Stimulated activated CD4-positive, alpha-beta T cell treated with anti-CD3 and anti-CD28 coated beads, Interleukin-2, amount 100 ng/mL, for 24 hours (primary cell): Measurements from ENCODE around the gene EMCN.
"Not testable (repeated sequence)": the region's sequence is repeated elsewhere in the genome, so short reads cannot be mapped to it uniquely, and the experiment has no call there.

ENCODE experiments used
- DNase-seq, 2 donors: peaks; one replicate each; pipeline ENCODE4 v3.0.0-alpha.2; 2020

Gene EMCN

DNA sequence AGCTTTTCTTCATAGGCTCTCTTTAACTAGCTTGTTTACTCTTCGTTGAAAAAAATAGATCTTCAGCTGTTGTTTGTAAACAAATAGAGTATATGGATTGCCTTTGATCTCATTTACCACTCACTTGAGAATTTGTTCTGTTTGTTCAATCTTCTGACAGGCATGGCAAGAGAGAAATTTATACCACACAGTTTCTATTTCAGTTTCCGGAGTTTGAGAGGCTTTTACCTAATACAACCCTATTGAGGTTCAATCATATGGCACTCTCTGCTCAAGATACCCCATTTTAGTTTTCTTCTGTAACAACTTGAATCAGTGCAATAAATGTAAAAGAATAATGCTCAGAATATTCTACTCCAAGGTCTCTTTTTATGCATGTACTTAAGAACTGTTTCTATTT lies 148.0 kb downstream of the EMCN start:
- no peak for DNase-seq

DNA sequence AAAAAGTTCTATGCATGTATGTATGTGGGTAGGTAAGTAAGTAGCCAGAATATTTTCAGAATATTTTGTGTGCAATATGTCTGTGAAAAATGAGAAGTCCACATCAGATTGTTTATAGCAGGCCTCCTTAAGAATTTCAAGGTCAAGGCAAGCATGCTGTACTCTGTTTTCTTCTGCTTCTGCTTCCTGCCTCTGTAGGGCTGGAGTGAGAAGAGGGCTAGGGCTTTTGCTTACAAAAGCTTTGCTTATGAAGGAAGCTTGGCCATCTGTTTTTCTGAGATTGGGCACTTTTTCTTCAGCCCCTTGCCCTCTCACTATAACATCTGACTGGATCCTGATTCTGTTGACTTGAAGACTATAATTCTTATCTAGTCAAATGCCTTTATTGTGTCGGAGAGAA lies 150.4 kb downstream of the EMCN start:
- no peak for DNase-seq

- DNase-seq: no peak
These were observed 151.6 kb downstream of the EMCN start for GRCh38 chr4:100366213-100366612.

GRCh38 chr4:100362366-100362765 lies 155.5 kb downstream of the EMCN start:
- no peak for DNase-seq

DNA sequence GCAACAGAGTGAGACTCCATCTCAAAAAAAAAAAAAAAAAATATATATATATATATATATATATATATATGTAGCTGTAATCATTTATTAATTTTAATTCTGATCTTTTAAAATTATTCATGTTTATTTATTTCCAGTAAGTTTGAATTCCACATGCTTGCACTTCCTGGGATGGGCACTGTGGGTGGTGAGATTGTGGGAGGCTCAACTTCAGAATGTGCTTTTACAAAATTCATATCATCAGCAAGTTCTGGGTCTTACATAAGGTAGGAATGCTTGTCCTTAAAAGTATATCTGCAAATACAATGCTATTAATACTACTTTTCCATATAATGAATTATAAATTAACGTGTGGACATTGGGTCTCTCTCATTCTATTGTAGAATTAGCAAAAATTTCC lies 156.5 kb downstream of the EMCN start:
- no peak for DNase-seq

DNA sequence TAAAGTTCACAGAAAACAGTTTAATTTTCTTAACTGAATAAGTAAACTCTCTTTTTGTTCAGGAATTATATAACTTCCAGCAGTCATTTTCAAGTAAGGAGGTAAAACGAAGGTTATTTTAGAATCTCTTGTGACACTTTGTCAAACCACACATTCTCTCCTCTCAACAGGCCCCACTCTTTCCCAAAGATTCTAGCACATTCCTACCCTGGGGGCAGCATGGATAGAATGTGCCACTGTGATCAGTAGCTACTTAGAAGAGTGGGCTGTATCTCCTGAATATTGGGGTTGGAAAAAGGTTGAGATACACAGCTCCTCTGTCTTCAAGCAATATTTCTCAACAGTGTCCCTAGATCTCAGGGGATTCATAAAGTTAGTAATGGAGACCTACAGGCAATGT lies 157.6 kb downstream of the EMCN start:
- DNase-seq: no peak

DNA sequence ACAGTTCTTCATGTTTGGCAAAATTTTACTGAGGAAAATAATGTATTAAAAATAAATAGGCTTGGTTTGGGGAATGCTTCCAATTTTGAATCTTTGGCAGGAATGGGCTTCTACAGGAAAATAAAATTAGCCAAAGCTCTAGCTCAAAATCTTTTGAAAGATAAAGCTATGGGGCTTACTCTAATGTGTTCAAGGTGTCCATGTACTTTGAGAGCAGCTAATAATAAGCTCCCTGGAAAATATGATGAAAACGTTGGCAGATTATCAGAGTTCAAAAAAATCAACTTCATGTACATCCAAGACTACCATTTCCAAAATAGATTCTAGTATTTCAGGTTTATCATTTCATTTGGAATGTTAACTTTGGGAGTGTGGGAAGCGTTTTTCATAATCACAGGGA lies 158.4 kb downstream of the EMCN start:
- DNase-seq: no peak

GRCh38 chr4:100357542-100357941 lies 160.3 kb downstream of the EMCN start:
- no peak for DNase-seq

DNA sequence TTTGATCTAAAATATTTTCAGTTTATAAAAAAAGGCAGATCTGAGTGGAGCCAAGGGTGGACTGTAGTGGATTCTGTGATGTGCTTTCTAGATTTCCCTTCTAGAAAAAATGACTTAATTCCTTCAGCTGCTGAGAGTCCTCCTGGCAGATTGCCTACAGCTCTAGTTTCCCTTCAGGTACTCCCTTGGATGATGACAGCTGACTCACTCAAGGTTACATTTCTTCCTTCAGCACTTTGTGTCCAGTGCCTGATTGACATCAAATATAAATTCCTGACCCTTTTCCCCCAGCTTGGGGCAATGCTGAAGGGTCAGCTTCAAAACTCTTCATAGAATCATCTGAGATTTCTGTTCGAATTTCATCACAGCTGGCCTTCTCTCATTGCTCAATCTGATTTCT lies 161.7 kb downstream of the EMCN start:
- DNase-seq: no peak

- DNase-seq: not testable (repeated sequence)
These were observed 165.5 kb downstream of the EMCN start for GRCh38 chr4:100352352-100352751.

DNA sequence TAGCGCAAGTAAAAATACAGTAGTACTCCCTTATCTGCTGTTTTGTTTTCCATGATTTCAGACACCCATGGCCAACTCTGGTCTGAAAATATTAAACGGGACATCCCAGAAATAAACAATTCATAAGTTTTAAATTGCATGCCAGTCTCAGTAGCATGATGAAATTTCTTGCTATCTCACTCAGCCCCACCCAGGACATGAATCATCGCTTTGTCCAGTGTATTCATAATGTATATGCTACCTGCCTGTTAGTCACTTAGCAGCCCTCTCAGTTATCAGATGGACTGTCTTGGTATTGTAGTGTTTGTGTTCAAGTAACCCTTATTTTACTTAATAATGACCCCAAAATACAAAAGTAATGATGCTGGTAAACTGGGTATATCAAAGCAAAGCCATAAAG lies 169.3 kb downstream of the EMCN start:
- DNase-seq: no peak

DNA sequence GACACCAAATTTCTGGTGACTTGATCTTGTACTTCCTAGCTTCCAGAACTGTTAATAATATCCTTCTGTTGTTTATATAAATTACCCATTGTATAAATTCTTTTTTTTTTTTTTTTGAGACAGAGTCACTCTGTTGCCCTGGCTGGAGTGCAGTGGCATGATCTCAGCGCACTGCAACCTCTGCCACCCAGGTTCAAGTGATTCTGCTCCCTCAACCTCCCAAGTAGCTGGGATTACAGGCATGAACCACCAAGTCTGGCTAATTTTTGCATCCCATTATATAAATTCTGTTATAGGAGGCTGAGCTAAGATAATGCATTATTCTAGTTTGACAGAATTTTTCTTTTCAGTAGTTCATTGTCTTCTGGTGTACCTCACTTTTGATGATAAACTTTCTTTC lies 170.6 kb downstream of the EMCN start:
- DNase-seq: no peak

- DNase-seq: no peak
These were observed 172.2 kb downstream of the EMCN start for GRCh38 chr4:100345585-100345984.
